Fibroblast of lung (primary cell): Measurements from ENCODE around the gene GOPC.

Source experiments
- CTCF ChIP-seq, 2 donors: IDR thresholded peaks in 1 of 2; conservative IDR thresholded peaks in 1 of 2; 1 replicate in 1 of 2; 2 replicates in 1 of 2; pipeline ENCODE4 v1.5.1; 2011 to 2012; ENCODE audit warnings: low read length in 2 of 2, control low read depth in 1 of 2, inconsistent platforms in 1 of 2, low read depth in 1 of 2, mild to moderate bottlenecking in 1 of 2
- EZH2 ChIP-seq: IDR thresholded peaks from 2 replicates; pipeline ENCODE4 v1.5.1; 2012; ENCODE audit warnings: low read length, control low read depth, mild to moderate bottlenecking; ENCODE audit errors: missing control alignments

- no peak for TF ChIP-seq CTCF (conservative IDR thresholded peaks at IDR 0.05 in 1 of 2, IDR thresholded peaks at IDR 0.05 in 1 of 2; ENCODE audit: low read depth in 1 of 2, low read length in 2 of 2)
- no peak for TF ChIP-seq EZH2
Measured at GRCh38 chr6:117518870-117519269, 83.4 kb downstream of the GOPC start.
